Neural progenitor cell (in vitro differentiated cells): ENCODE measurements around the gene RBP5.

ENCODE experiments used
- CTCF ChIP-seq: fragments of 200-600 bp; sonication (generic); IDR thresholded peaks from 2 replicates; pipeline ENCODE4 v1.5.1; 2017; ENCODE audit warnings: antibody characterized with exemption, mild to moderate bottlenecking
- EZH2 ChIP-seq: fragments of 200-600 bp; sonication (generic); IDR thresholded peaks from 2 replicates; pipeline ENCODE4 v1.6.1; 2017; ENCODE audit warnings: antibody characterized with exemption, mild to moderate bottlenecking, moderate library complexity
- EZH2phosphoT487 ChIP-seq: fragments of 200-600 bp; sonication (generic); IDR thresholded peaks from 2 replicates; pipeline ENCODE4 v1.6.1; 2017; ENCODE audit warnings: antibody characterized with exemption

GRCh38 chr12:7109572-7109920 is 19.1 kb downstream of the RBP5 start:
- no peak for TF ChIP-seq CTCF
- TF ChIP-seq EZH2 = no peak
- no peak for TF ChIP-seq EZH2phosphoT487
